Esophagus muscularis mucosa (tissue), 4 donors: ENCODE data around the gene SERHL2.

Source experiments
- EP300 ChIP-seq: sonication (generic); formaldehyde crosslinking; IDR thresholded peaks from one replicate; pipeline ENCODE4 v1.6.1; 2017; ENCODE audit warnings: antibody characterized with exemption
- POLR2A ChIP-seq: fragments of 450-650 bp; IDR thresholded peaks from one replicate; pipeline ENCODE4 v1.6.1; 2017; ENCODE audit warnings: antibody characterized with exemption, moderate library complexity, mild to moderate bottlenecking, low read depth
- POLR2AphosphoS5 ChIP-seq, 2 donors: sonication (generic); formaldehyde crosslinking; IDR thresholded peaks; one replicate each; pipeline ENCODE4 v1.6.1; 2017; ENCODE audit warnings: antibody characterized with exemption in 2 of 2
- TF ChIP-seq, protein P1 (sequence below), 3 experiments: fragments of 200-600 bp in 2 of 3; fragments of 450-650 bp in 1 of 3; sonication (generic) in 2 of 3; IDR thresholded peaks; one replicate each; pipeline ENCODE4 v1.5.1; 2017 to 2019; ENCODE audit warnings: antibody characterized with exemption in 3 of 3, mild to moderate bottlenecking in 2 of 3, moderate library complexity in 1 of 3

DNA sequence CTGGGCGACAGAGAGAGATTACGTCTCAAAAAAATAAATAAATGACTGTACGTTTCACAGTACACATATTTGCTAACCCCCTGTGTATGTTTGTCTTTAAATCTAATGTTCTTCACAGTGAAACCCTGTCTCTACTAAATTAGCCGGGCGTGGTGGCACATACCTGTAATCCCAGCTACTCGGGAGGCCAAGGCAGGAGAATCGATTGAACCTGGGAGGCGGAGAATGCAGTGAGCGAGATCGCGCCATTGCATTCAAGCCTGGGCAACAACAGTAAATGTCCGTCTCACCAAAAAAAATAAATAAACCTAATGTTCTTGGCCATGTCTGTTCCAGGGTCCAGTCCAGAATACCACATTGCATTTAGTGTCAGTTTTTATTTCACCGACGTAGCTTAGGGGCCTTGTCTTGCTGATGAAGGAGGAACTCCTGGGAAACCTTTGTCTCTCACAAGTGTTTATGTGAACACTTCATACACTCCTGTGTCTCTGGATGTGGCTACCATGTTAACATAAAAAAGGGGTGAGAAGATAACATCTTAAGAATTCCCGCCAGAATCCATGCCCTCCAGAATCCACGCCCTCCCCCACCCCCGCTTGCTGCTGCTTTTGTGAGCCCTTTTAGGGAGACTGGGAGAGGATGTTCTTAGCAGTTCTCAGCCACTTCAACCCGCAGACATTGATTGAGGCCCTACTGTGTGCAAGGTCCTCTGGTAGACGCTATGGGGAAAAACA, 5.0 kb upstream of the SERHL2 start:
- TF ChIP-seq POLR2A (no peak), EP300 (no peak), POLR2AphosphoS5 (IDR thresholded peaks at IDR 0.05) (no peak)
- TF ChIP-seq, protein P1, sequence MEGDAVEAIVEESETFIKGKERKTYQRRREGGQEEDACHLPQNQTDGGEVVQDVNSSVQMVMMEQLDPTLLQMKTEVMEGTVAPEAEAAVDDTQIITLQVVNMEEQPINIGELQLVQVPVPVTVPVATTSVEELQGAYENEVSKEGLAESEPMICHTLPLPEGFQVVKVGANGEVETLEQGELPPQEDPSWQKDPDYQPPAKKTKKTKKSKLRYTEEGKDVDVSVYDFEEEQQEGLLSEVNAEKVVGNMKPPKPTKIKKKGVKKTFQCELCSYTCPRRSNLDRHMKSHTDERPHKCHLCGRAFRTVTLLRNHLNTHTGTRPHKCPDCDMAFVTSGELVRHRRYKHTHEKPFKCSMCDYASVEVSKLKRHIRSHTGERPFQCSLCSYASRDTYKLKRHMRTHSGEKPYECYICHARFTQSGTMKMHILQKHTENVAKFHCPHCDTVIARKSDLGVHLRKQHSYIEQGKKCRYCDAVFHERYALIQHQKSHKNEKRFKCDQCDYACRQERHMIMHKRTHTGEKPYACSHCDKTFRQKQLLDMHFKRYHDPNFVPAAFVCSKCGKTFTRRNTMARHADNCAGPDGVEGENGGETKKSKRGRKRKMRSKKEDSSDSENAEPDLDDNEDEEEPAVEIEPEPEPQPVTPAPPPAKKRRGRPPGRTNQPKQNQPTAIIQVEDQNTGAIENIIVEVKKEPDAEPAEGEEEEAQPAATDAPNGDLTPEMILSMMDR (IDR thresholded peaks at IDR 0.05), result no peak
